Thyroid gland (tissue), 4 donors: ENCODE results near the gene EML4. TPM values are rescaled to one million over a fixed set of nuclear protein-coding genes. Genes with fewer than 3 reads are reported as not detected.

Experiments
- DNase-seq, 2 donors: peaks; one replicate each; pipeline ENCODE4 v3.0.0-alpha.2; 2019
- H3K27ac ChIP-seq, 3 donors: fragments of 200-600 bp; sonication (generic); 1 replicate in 2 of 3; 2 replicates in 1 of 3; pipeline ENCODE4 v1.5.1; 2016 to 2019; ENCODE audit warnings: mild to moderate bottlenecking in 1 of 3, moderate library complexity in 1 of 3
- H3K27me3 ChIP-seq: fragments of 200-600 bp; sonication (generic); one replicate; pipeline ENCODE4 v1.5.1; 2019
- H3K36me3 ChIP-seq, 2 donors: fragments of 200-600 bp; sonication (generic); one replicate each; pipeline ENCODE4 v1.5.1; 2016 to 2019
- H3K4me1 ChIP-seq, 2 donors: fragments of 200-600 bp; sonication (generic); one replicate each; pipeline ENCODE4 v1.5.1; 2017 to 2019
- H3K4me3 ChIP-seq, 3 donors: fragments of 200-600 bp; sonication (generic); replicated peaks in 1 of 3; 1 replicate in 2 of 3; 2 replicates in 1 of 3; pipeline ENCODE4 v1.5.1; 2016; ENCODE audit warnings: mild to moderate bottlenecking in 1 of 3
- H3K9me3 ChIP-seq: fragments of 200-600 bp; sonication (generic); one replicate; pipeline ENCODE4 v1.5.1; 2017
- POLR2A ChIP-seq, 2 donors: fragments of 450-650 bp; IDR thresholded peaks; one replicate each; pipeline ENCODE4 v1.6.1; 2017; ENCODE audit warnings: antibody characterized with exemption in 2 of 2, mild to moderate bottlenecking in 2 of 2, moderate library complexity in 1 of 2
- WGBS, 2 donors: methylation state at CpG; one replicate each; pipeline ENCODE4 v1.1.5; 2017; 5-methylcytosine and 5-hydroxymethylcytosine counted together
- intact Hi-C: fragments of 100-400 bp; cut with DNase I; formaldehyde crosslinking; loops from one replicate; pipeline ENCODE4 v1.15.1; 2023
- total RNA-seq, 4 donors: library from RNA; depleted of rRNA; stranded (reverse); fragments of >200 nt; gene quantifications; one replicate each; pipeline ENCODE4 v1.2.3, GENCODE V29; 2016
- TF ChIP-seq, protein P1 (sequence below), 6 experiments: fragments of 200-600 bp in 3 of 6; fragments of 450-650 bp in 3 of 6; sonication (generic) in 3 of 6; IDR thresholded peaks; one replicate each; pipeline ENCODE4 v1.5.1; 2016 to 2019; ENCODE audit warnings: antibody characterized with exemption in 6 of 6, mild to moderate bottlenecking in 2 of 6, inconsistent platforms in 1 of 6, moderate library complexity in 1 of 6

The EML4 gene
- total RNA-seq, 4 donors from 2014 or later, result 52.5 to 67.2 (median 64.7) TPM

- H3K36me3 ChIP-seq, result no peaks in the 10 kb centered on the region
- TF ChIP-seq POLR2A (IDR thresholded peaks at IDR 0.05), result no peak
- TF ChIP-seq, protein P1, sequence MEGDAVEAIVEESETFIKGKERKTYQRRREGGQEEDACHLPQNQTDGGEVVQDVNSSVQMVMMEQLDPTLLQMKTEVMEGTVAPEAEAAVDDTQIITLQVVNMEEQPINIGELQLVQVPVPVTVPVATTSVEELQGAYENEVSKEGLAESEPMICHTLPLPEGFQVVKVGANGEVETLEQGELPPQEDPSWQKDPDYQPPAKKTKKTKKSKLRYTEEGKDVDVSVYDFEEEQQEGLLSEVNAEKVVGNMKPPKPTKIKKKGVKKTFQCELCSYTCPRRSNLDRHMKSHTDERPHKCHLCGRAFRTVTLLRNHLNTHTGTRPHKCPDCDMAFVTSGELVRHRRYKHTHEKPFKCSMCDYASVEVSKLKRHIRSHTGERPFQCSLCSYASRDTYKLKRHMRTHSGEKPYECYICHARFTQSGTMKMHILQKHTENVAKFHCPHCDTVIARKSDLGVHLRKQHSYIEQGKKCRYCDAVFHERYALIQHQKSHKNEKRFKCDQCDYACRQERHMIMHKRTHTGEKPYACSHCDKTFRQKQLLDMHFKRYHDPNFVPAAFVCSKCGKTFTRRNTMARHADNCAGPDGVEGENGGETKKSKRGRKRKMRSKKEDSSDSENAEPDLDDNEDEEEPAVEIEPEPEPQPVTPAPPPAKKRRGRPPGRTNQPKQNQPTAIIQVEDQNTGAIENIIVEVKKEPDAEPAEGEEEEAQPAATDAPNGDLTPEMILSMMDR (IDR thresholded peaks at IDR 0.05), result no peak
- intact Hi-C loops, result no loop called here
- DNase-seq, result no peak
- no peaks in the 10 kb centered on the region for H3K9me3 ChIP-seq
- no peak overlapping the region for H3K27ac ChIP-seq
- no peak overlapping the region for H3K4me3 ChIP-seq
- 94 to 95% methylated on average over 3 of the region's 3 CpGs for whole genome bisulfite sequencing, 2 donors
- H3K4me1 ChIP-seq, result peaks cover 0 to 5% of the 10 kb centered on the region in 2 donors
- H3K27me3 ChIP-seq, result no peaks in the 10 kb centered on the region
Measured at GRCh38 chr2:42316910-42317309, 147.8 kb downstream of the EML4 start.

DNA sequence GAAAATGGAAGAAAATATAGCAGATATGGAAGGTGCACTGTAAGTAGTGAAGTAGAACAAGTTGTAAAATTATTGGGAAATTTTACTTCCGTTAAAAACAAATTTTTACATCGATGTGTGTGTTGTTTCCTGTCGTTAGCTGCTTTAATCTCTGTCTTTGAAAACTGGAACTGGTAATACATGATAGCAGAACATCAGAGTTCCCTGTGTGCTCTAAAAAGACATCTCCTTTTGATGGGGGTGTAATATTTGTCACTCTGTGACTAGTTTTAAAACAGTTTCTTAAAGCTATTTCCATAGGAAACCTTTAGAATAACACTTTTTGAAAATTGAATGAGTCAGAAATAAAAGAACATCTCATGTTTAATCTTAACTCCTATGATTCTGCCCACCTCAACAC, 148.3 kb downstream of the EML4 start:
- H3K27ac ChIP-seq, result no peak overlapping the region
- no peaks in the 10 kb centered on the region for H3K9me3 ChIP-seq
- H3K4me3 ChIP-seq, result no peak overlapping the region
- H3K27me3 ChIP-seq, result no peaks in the 10 kb centered on the region
- intact Hi-C loops, result no loop called here
- WGBS, 2 donors, result 93 to 97% methylated on average over 3 of the region's 3 CpGs
- TF ChIP-seq, protein P1 (IDR thresholded peaks at IDR 0.05), result no peak
- TF ChIP-seq POLR2A (IDR thresholded peaks at IDR 0.05), result no peak
- no peaks in the 10 kb centered on the region for H3K4me1 ChIP-seq
- DNase-seq, result no peak
- H3K36me3 ChIP-seq, result no peaks in the 10 kb centered on the region

DNA sequence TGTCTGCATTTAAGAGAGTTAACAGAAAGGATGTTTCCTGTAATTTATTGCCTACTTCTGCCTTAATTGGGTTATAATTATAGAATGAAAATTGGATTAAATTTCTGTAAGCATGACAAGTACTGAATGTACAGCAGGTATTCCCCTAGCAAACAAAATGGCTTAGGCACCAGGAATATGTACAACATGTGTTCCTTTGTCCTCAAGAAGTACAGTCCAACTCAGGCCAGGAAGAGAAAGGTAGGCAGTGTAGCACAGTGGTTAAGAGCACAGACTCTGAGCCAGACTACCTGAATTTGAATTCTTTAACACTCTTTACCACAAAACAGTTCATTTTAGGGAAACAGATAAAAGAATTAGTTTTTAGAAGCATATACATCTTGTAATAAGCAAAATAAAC, 148.8 kb downstream of the EML4 start:
- TF ChIP-seq POLR2A (IDR thresholded peaks at IDR 0.05), result no peak
- TF ChIP-seq, protein P1 (IDR thresholded peaks at IDR 0.05), result no peak
- Histone ChIP-seq H3K36me3 (no peaks in the 10 kb centered on the region), H3K4me1 (no peaks in the 10 kb centered on the region), H3K9me3 (no peaks in the 10 kb centered on the region), H3K27ac (no peak overlapping the region), H3K27me3 (no peaks in the 10 kb centered on the region), H3K4me3 (no peak overlapping the region)
- no peak for DNase-seq
- intact Hi-C loops, result no loop called here

DNA sequence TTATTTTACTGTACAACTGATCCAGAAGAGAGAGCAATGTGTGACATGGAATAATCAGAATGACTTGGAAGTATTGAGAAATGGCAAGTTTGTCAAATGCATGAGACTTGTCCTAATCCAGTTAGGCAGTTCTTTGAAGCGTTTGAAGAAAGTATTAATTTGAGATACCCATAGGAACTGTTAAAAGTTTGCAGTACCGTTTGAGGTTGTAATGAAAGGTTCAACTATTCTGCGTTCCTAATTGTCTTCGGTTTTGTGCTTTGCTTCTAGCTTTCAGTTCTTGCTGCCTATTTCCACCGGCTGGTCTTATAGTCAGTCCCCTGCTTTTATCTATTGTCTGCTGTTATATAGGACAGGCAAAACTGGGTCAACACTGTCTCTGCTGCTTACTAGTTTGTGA, 150.1 kb downstream of the EML4 start:
- no peak for DNase-seq
- H3K36me3 ChIP-seq, result no peaks in the 10 kb centered on the region
- no peaks in the 10 kb centered on the region for H3K27me3 ChIP-seq
- no peaks in the 10 kb centered on the region for H3K4me1 ChIP-seq
- H3K9me3 ChIP-seq, result no peaks in the 10 kb centered on the region
- TF ChIP-seq, protein P1 (IDR thresholded peaks at IDR 0.05), result no peak
- no peak for TF ChIP-seq POLR2A (IDR thresholded peaks at IDR 0.05)
- intact Hi-C loops, result no loop called here
- no peak overlapping the region for H3K4me3 ChIP-seq
- WGBS, 2 donors, result 93 to 96% methylated on average over 5 of the region's 5 CpGs
- no peak overlapping the region for H3K27ac ChIP-seq

DNA sequence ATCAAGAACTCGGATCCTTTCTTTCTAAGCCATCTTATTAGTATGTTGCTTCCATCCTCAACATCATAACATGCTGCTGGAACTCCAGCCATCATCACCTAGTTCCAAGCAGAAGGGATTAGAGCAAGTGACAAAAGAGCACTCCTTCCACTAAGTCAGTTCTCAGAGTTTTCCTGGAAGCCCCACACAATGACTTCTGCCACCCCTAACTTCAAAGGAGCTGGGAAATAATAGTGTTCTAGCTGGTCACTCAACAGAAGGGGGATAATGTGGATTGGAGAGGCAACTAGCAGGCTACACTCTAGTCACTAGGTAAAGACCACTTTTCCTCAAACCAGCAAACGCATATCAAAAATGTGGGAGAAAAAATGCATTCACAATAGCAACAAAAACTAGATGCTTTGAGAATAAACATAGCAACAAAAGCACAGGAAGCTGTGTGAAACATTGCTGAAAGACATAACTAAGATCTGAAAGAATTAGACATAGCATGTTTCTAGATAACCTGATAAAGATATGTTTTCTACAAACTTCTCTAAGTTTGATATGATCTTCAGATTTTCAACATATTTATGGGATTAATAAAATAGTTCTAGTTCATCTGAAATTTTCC, 152.4 kb downstream of the EML4 start:
- 80 to 96% methylated on average over 2 of the region's 2 CpGs for WGBS, 2 donors
- Histone ChIP-seq H3K4me3 (no peak overlapping the region), H3K27ac (no peak overlapping the region), H3K9me3 (no peaks in the 10 kb centered on the region), H3K27me3 (no peaks in the 10 kb centered on the region), H3K36me3 (no peaks in the 10 kb centered on the region), H3K4me1 (no peaks in the 10 kb centered on the region)
- intact Hi-C loops, result no loop called here
- no peak for TF ChIP-seq POLR2A (IDR thresholded peaks at IDR 0.05)
- TF ChIP-seq, protein P1 (IDR thresholded peaks at IDR 0.05), result no peak
- DNase-seq, result no peak
